ENCODE data around the gene ADAMTS8. TPM values are rescaled to one million over a fixed set of nuclear protein-coding genes. Genes with fewer than 3 reads are reported as not detected.

ADAMTS8 gene
- total RNA-seq (2014; rRNA removed; shearing (Covaris generic)), result 0.05 TPM in 1 of 2 replicates, not detected in the other
- polyA plus RNA-seq (2015; cell fraction: cytosol; rRNA removed), result 0.09 TPM in 1 of 2 replicates, not detected in the other
- not detected in 2 replicates for polyA plus RNA-seq (2015; cell fraction: nucleus; rRNA removed)

- in situ Hi-C loops (cut with HindIII; ENCODE audit: low pct_unique_long_range_greater_than_20kb, low sequenced_read_pairs), result loop anchor here (25.0 kb wide), 1 partner anchor 459 kb away; no protein-coding TSS in a partner anchor
- DNase-seq (ENCODE audit: low read depth, low spot score), result no peak
These were observed at the start of gene ADAMTS8 for GRCh38 chr11:130428316-130429119. TSS of gene ADAMTS8 (minus strand) at chr11:130428609. CDS start at chr11:130428286, 323 bp downstream.

GRCh38 chr11:130477586-130478203, 49.3 kb upstream of the ADAMTS8 start:
- no peak for DNase-seq (ENCODE audit: low read depth, low spot score)
- in situ Hi-C loops (cut with HindIII; ENCODE audit: low pct_unique_long_range_greater_than_20kb, low sequenced_read_pairs), result no loop called here

GRCh38 chr11:130476922-130477491, 48.6 kb upstream of the ADAMTS8 start:
- no peak for DNase-seq (ENCODE audit: low read depth, low spot score)
- in situ Hi-C loops (cut with HindIII; ENCODE audit: low pct_unique_long_range_greater_than_20kb, low sequenced_read_pairs), result no loop called here

- in situ Hi-C loops (cut with HindIII; ENCODE audit: low pct_unique_long_range_greater_than_20kb, low sequenced_read_pairs), result no loop called here
- DNase-seq (ENCODE audit: low read depth, low spot score), result no peak
These were observed 48.0 kb upstream of the ADAMTS8 start for GRCh38 chr11:130476200-130476921.

- in situ Hi-C loops (cut with HindIII; ENCODE audit: low pct_unique_long_range_greater_than_20kb, low sequenced_read_pairs), result no loop called here
- no peak for DNase-seq (ENCODE audit: low read depth, low spot score)
These were observed 47.1 kb upstream of the ADAMTS8 start for GRCh38 chr11:130475426-130476053.

- no peak for DNase-seq (ENCODE audit: low read depth, low spot score)
- in situ Hi-C loops (cut with HindIII; ENCODE audit: low pct_unique_long_range_greater_than_20kb, low sequenced_read_pairs), result no loop called here
These were observed 46.4 kb upstream of the ADAMTS8 start for GRCh38 chr11:130474637-130475400.

GRCh38 chr11:130473795-130474377, 45.5 kb upstream of the ADAMTS8 start:
- in situ Hi-C loops (cut with HindIII; ENCODE audit: low pct_unique_long_range_greater_than_20kb, low sequenced_read_pairs), result no loop called here
- DNase-seq (ENCODE audit: low read depth, low spot score), result no peak

- in situ Hi-C loops (cut with HindIII; ENCODE audit: low pct_unique_long_range_greater_than_20kb, low sequenced_read_pairs), result no loop called here
- no peak for DNase-seq (ENCODE audit: low read depth, low spot score)
These were observed 44.8 kb upstream of the ADAMTS8 start for GRCh38 chr11:130473056-130473794.

GRCh38 chr11:130472434-130472961, 44.1 kb upstream of the ADAMTS8 start:
- in situ Hi-C loops (cut with HindIII; ENCODE audit: low pct_unique_long_range_greater_than_20kb, low sequenced_read_pairs), result no loop called here
- no peak for DNase-seq (ENCODE audit: low read depth, low spot score)

- DNase-seq (ENCODE audit: low read depth, low spot score), result no peak
- in situ Hi-C loops (cut with HindIII; ENCODE audit: low pct_unique_long_range_greater_than_20kb, low sequenced_read_pairs), result no loop called here
These were observed 43.5 kb upstream of the ADAMTS8 start for GRCh38 chr11:130471731-130472433.

- no peak for DNase-seq (ENCODE audit: low read depth, low spot score)
- in situ Hi-C loops (cut with HindIII; ENCODE audit: low pct_unique_long_range_greater_than_20kb, low sequenced_read_pairs), result no loop called here
These were observed 42.7 kb upstream of the ADAMTS8 start for GRCh38 chr11:130470832-130471706.

GRCh38 chr11:130469181-130469580, 40.8 kb upstream of the ADAMTS8 start:
- in situ Hi-C loops (cut with HindIII; ENCODE audit: low pct_unique_long_range_greater_than_20kb, low sequenced_read_pairs), result no loop called here
- no peak for DNase-seq (ENCODE audit: low read depth, low spot score)

- in situ Hi-C loops (cut with HindIII; ENCODE audit: low pct_unique_long_range_greater_than_20kb, low sequenced_read_pairs), result no loop called here
- DNase-seq (ENCODE audit: low read depth, low spot score), result no peak
These were observed 38.9 kb upstream of the ADAMTS8 start for GRCh38 chr11:130467116-130467900.

Measured in SK-MEL-5 (cell line).